ENCODE data around the gene LRCH1. TPM values are rescaled to one million over a fixed set of nuclear protein-coding genes. Genes with fewer than 3 reads are reported as not detected.

The LRCH1 gene
- total and polyA plus RNA-seq, 10 of the 15 experiments (the other 5 are each of a cell fraction or from before 2014, with no cell fraction given) = 5.3 to 48.9 (median 14.4) TPM

DNA sequence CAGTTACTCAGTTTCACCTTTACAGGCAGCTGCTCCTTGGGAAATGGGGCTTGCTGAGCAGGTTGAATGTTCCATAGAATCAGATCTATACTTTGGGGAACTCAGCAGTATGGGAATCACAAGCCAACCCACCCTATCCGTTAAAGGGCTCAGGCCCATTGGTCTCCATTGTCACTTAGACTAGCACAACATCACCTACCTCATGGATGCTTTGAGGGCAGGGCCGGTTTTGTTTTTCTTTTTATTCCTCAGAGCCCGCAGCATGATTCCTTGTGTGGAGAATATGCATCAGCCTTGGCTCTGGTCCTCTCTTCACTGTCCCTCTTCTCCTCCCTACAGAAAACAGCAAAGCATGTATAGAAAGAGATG lies 48.0 kb downstream of the LRCH1 start (continued):
- TF ChIP-seq ZNF384 (IDR thresholded peaks at IDR 0.05; ENCODE audit: borderline replicate concordance, low read depth, low read length) (no peak), NKRF (conservative IDR thresholded peaks at IDR 0.05) (no peak), NR2C2 (IDR thresholded peaks at IDR 0.05; ENCODE audit: borderline replicate concordance, control insufficient read depth, insufficient read length, low read depth) (no peak), SMARCA5 (IDR thresholded peaks at IDR 0.05) (no peak), FOS (IDR thresholded peaks at IDR 0.05; ENCODE audit: borderline replicate concordance, extremely low read depth, insufficient read length) (no peak), SKIL (IDR thresholded peaks at IDR 0.05; ENCODE audit: low read depth, poor library complexity, severe bottlenecking) (no peak)

- no TSS peak for BruUV-seq (replicated peaks)
- Histone ChIP-seq H3K9ac (ENCODE audit: control insufficient read depth, insufficient read depth, low read length) (no peak overlapping the region), H3K4me2 (ENCODE audit: control insufficient read depth, insufficient read depth) (no peak overlapping the region), H3K4me1 (ENCODE audit: control insufficient read depth, insufficient read depth, low read length) (peaks cover 45% of the 10 kb centered on the region), H3K27ac (ENCODE audit: control insufficient read depth, insufficient read depth) (no peak overlapping the region), H3K27me3 (replicated peaks in 1 of 2; ENCODE audit: control insufficient read depth in 2 of 2, insufficient read depth in 2 of 2, low read length in 1 of 2) (no peaks in the 10 kb centered on the region), H4K20me1 (ENCODE audit: control insufficient read depth, insufficient read depth) (no peaks in the 10 kb centered on the region), H3K9me3 (replicated peaks; ENCODE audit: control insufficient read depth, insufficient read depth, low read length) (no peaks in the 10 kb centered on the region), H3K4me3 (no peak overlapping the region), H3K36me3 (ENCODE audit: control insufficient read depth in 2 of 2, insufficient read depth in 2 of 2, low read length in 1 of 2) (no peaks in the 10 kb centered on the region), H3K79me2 (ENCODE audit: control insufficient read depth, insufficient read depth, low read length) (peaks cover 99% of the 10 kb centered on the region), H2AFZ (ENCODE audit: control insufficient read depth, low read depth, low read length) (no peak overlapping the region)
- ChIA-PET POLR2A (interaction anchor here (0.8 to 2.5 kb wide), 13 partner anchors 9 to 87 kb away, joined by 3 to 14 read pairs (median 4); no protein-coding TSS in a partner anchor), CTCF (interaction anchor here (0.6 to 5.3 kb wide), 34 partner anchors 8 to 121 kb away, joined by 3 to 41 read pairs (median 5); no protein-coding TSS in a partner anchor), SMC1A (ENCODE audit: uncharacterized antibody, unreplicated experiment) (interaction anchor here (0.9 to 16.4 kb wide), 26 partner anchors 9 to 130 kb away, joined by 3 to 367 read pairs (median 5); partner anchors contain the start of gene LRCH1), RAD21 (ENCODE audit: unreplicated experiment) (interaction anchor here (0.7 to 3.4 kb wide), 16 partner anchors 11 to 91 kb away, joined by 3 to 15 read pairs (median 7); partner anchors contain the start of gene LRCH1)
- DNase-seq (ENCODE audit: low read depth, low spot score) (no peak), ATAC-seq (no peak), FAIRE-seq (no peak)
- intact Hi-C loops (cut with micrococcal nuclease; ENCODE audit: unreplicated experiment) = loop anchor here (2.0 kb wide), 1 partner anchor 76 kb away; no protein-coding TSS in a partner anchor
- in situ Hi-C loops (cut with MboI) = no loop called here
- WGBS (ENCODE audit: insufficient coverage, insufficient replicate concordance, low lambda C conversion rate, missing lambda C conversion rate) = 60% methylated on average over 4 of the region's 4 CpGs
- no peak for TF ChIP-seq MXI1 (IDR thresholded peaks at IDR 0.05; ENCODE audit: low read depth, low read length)
- TF ChIP-seq SMAD5 (IDR thresholded peaks at IDR 0.05; ENCODE audit: low read depth) = no peak
- no peak for TF ChIP-seq EGR1 (IDR thresholded peaks at IDR 0.05; ENCODE audit: borderline replicate concordance in 1 of 2, low read depth in 2 of 2, low read length in 2 of 2)
- no peak for TF ChIP-seq CHD1 (IDR thresholded peaks at IDR 0.05; ENCODE audit: low read depth, low read length)
- no peak for TF ChIP-seq SP1 (IDR thresholded peaks at IDR 0.05; ENCODE audit: low read depth, low read length)
- TF ChIP-seq RB1 (IDR thresholded peaks at IDR 0.05; ENCODE audit: borderline replicate concordance) = no peak
- TF ChIP-seq NFYB (IDR thresholded peaks at IDR 0.05; ENCODE audit: insufficient read depth, low read depth, low read length) = no peak
- no peak for TF ChIP-seq TCF3 (IDR thresholded peaks at IDR 0.05; ENCODE audit: borderline replicate concordance, insufficient read depth, low read depth, low read length)
- TF ChIP-seq EED (IDR thresholded peaks at IDR 0.05; ENCODE audit: low read depth) = no peak
- no peak for TF ChIP-seq ZNF622 (IDR thresholded peaks at IDR 0.05)
- TF ChIP-seq CEBPB (IDR thresholded peaks at IDR 0.05; ENCODE audit: borderline replicate concordance in 1 of 2, low read depth in 2 of 2, low read length in 2 of 2) = no peak
- TF ChIP-seq CREM (IDR thresholded peaks at IDR 0.05; ENCODE audit: low read depth) = no peak
- no peak for TF ChIP-seq USF2 (IDR thresholded peaks at IDR 0.05; ENCODE audit: borderline replicate concordance, low read depth, low read length)
Observed at GRCh38 chr13:46602531-46602930, 49.6 kb downstream of the LRCH1 start.

Data from GM12878 (cell line).